Activated CD4-positive, CD25-positive, alpha-beta regulatory T cell treated with anti-CD3 and anti-CD28 coated beads, Interleukin-2, amount 50 U/mL, for 16 hours (primary cell): ENCODE data around the gene HOMER1.
"Not testable (repeated sequence)": the region's sequence is repeated elsewhere in the genome, so short reads cannot be mapped to it uniquely, and the experiment has no call there.

Experiments used
- DNase-seq: peaks from one replicate; pipeline ENCODE4 v3.0.0-alpha.2; 2020; ENCODE audit warnings: low read depth, low spot score

The HOMER1 gene

DNA sequence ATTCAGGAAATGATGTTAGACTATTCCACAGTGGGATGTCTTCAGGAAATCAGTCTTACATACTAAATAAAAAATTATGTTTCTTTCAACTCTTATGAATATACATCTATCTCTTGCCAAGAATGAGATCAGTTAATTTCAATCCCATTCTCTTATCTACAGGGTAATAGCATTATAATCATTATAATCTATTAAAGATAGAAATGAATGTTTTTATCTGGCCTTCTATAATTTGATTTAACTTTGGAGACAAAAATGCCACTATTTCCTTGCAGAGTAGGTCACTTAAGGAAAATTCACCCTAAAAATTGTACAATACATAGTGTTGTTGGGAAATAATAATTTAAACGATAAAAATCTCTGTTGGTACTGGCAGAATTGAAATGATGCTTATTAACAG lies 96.4 kb downstream of the HOMER1 start:
- no peak for DNase-seq

DNA sequence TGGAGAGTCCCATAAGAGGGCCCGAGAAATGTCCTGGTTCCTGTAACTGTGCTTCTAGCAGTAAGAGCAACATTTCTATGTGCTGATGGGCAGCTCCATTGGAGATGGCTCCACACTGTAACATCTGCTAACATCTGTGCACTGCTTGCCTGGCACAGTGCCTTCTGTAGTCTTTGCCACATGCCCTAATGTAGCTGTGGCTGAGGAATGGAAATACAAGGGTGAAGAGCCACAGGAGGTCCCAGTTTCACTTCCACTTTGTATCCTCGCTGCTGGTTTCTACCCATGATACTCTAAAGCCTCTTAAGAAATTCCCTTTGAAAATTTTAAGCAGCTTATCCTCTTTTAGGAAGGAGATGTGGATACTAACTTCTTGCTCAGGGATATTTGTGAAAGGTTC lies 97.4 kb downstream of the HOMER1 start:
- DNase-seq: no peak

DNA sequence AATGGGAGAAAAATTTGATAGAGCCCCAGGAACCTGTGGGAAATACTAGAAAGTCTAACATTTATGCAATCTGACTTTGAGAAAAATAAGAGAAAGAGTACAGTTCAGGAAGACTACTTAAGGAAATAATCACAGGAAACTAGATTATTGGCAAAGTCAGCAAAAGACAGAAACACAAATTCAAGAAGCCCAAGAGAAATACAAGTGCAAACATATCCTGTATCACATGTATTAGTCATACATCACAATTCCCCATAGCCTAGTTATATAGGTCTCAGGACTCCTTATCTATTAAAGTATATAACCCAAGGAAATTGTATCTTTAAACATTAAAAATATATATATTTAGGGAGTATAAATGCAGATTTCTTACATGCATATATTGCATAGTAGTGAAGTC lies 100.8 kb downstream of the HOMER1 start:
- no peak for DNase-seq

DNA sequence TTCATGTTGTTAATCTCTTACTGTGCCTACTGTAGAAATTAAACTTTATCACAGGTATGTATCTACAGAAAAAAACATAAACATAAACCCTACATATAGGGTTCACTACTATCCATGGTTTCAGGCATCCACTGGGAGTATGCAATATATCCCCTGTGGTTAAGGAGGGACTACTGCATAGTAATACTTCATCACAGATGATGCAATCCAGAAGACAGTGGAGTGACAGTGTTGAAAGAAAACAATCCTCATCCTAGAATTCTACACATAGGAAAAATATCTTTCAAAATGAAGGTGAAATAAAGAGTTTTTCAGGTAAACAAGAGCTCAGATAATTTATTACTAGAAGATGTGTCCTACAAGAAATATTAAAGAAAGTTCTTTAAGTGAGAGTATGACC lies 105.9 kb downstream of the HOMER1 start:
- DNase-seq: no peak

DNA sequence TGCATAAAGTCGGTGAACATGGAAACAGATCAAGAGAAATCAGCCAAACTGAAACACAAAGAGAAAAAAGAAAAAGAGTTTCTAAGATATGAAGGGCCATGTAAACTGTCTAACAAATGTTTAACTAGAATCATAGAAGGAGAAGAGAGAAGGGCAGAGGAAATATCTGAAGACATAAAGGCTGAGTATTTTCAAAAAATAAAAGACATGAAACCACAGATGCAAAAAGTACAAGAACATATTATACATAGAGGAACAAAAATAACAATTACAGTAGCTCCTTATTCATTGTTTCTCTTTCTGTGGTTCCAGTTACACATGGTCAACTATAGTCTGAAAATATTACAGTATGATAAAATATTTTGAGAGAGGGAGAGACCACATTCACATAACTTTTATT lies 106.3 kb downstream of the HOMER1 start:
- no peak for DNase-seq

DNA sequence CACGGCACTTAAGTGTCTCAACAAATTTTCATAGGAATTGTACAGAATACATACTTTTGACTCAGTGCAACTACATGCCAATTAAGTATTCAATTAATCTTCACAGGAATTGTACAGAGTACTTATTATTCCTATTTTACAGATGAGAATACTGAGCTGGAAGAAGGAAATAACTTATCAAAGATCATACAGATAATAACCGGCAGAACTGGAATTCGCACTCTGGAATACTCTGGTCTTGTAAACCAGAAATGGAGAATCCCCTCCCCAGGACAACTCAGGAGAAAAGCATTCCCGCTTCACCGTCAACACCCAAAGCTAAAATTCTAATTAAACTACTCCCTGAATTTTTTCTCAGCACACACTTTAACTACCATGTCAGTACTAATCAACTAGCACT lies 112.7 kb downstream of the HOMER1 start:
- no peak for DNase-seq

DNA sequence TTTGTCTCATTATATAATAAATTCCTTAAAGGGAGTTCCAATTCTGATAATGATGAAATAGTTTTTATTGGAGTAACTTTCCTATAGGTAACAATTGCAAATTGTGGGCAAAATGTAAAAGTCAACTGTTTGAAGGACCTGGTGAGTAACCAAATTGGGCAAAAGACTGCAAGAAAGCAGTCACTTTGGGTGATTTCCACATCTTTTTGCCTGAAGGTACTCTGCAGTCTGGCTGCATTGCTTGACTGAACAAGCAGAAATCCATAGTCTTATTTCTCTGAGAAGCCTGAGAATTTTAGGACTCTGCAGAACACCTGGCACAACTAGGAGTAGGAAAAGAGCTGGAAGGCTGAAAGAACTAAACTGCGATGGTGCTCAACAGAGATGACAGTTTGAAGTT lies 114.9 kb downstream of the HOMER1 start:
- no peak for DNase-seq

DNA sequence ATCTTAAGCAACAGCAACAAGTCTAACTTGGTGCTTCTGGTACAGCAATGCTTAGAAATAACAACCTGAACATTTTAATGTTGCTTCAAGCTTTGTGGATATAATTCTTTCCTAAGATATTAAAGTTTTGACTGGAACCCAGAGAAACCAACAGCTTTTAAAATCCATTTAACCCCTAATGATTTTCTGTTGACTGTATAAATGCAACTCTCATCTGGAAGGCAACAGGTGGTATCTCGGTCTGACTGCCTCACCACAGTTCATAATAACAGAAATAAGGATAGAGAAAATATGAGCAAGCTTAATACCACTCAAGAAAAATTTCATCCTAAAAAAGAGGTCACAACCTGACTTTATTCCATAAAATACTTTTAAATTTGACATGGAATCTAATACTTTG lies 116.9 kb downstream of the HOMER1 start:
- no peak for DNase-seq

DNA sequence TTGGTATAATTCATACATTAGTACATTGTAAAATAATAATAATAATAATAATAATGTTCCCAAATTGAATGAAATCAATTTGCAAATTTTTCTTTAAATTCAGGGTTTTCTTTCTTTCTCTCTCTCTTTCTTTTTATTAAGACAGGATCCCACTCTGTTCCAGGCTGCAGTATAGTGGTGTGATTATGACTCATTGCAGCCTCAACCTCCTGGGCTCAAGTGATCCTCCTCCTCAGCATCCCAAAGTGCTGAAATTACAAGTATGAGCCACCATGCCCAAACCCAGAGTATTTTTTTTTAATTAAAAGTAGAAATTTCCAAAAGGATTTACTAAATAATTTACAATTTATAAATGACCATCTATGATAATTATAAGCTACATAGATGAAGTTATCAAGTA lies 117.7 kb downstream of the HOMER1 start:
- DNase-seq: no peak

DNA sequence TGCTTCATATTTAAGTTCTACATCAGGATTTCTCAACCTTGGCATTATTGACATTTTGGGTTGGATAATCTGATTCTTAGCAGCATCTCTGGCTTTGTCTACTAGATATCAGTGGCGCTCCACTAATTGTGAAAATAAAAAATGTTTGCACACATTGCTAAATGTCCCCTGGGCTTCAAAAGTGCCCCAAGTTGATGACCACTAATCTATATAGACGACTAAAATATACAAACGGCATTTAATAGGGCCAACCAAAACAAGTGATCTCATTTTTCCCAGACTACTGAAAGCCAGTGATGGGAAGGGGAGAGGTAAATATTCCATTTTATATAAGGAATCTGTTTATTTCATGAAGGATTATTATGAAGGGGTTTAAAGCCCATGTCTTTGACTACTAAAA lies 118.6 kb downstream of the HOMER1 start:
- DNase-seq: no peak

DNA sequence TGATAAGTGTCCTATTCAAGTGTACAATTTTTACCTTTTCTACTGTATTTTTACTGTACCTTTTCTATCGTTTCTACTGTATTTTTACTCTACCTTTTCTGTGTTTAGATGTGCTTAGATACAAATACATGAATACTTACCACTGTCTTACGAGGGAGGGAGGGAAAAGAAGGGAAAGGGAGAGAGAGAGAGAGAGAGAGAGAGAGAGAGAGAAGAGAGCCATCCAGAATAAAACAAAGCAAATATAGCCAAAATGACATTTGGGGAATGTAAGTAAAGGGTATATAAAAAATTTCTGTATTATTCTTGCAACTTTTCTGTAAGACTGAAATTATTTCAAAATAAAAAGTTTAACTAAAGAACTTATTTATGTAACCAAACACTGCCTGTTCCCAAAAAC lies 121.2 kb downstream of the HOMER1 start:
- no peak for DNase-seq

DNA sequence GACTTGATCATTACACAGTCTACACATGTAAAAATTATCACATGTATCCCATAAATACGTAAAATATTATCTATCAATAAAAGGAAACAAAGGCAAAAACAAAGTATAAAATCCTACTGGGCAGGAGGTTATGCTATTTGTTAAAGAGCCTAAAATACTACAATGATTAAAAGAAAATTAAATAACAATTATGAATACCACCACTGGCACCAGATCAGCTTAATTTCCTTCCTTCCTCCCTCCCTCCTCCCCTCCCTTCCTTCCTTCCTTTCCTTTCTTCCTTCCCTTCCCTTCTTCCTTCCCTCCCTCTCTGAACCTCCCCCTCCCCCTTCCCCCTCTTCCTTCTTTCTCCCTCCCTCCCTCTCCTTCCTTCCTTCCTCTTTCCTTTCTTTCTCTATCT lies 127.3 kb downstream of the HOMER1 start:
- DNase-seq: no peak

DNA sequence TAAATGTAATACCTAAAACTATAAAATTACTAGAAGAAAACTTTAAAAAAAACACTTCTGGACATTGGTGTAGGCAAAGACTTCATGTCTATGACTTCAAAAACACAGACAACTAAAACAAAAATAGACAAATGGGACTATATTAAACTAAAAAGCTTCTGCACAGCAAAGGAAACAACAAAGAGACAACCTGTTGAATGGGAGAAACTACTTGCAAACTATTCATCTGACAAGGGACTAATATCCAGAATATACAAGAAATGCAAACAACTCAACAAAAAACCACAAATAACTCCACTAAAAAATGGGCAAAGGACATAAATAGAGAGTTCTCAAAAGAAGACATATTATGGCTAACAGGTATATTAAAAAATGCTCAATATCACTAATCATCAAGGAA lies 128.8 kb downstream of the HOMER1 start:
- DNase-seq: not testable (repeated sequence)

DNA sequence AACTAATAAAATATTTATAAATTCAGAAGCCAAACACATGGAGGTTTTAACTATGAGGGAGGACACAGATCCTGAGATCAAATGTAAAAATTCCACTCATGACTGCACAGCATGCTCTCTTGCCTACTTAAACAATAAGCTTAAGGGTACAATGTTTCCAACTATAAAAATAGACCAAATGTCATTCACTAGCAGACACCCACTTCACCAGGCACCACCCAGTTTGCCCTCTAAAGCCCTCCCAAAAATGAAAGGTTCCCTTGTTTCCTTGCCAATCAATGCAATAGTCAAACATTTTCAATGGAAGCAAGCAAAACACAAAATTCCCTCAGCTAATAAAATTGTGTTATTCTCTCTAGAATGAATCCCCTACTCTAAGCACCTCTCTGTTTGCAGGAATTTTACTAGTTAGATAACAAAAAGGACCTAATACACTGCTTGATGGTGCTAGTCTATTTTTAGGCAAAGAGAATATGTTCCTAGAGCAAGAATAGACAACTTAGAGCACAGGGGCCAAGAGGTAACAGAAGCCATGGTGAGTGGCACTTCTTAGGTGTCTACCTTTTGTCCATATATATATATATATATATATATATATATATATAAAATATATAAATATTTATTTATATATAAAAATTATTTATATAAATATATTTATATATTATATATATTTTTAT lies 135.3 kb downstream of the HOMER1 start:
- no peak for DNase-seq

DNA sequence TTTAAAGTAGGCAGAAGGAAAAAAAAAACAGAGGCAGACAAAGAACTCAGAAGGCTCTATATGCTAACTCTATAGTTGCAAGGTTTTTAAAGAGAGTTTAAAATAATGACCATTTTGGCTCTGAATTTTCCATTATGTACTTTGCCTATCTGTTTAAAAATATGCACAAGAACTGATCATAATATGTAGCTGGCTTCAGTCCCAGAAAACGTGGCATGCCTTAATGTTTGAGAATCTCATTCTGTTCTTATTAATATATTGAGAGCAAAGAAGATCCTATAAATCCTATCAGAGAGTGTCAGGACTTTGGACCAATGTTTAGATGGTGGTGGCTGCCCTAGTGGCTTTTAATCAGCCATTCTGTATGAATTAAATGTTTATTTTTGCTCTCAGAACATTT lies 156.5 kb downstream of the HOMER1 start:
- DNase-seq: no peak

DNA sequence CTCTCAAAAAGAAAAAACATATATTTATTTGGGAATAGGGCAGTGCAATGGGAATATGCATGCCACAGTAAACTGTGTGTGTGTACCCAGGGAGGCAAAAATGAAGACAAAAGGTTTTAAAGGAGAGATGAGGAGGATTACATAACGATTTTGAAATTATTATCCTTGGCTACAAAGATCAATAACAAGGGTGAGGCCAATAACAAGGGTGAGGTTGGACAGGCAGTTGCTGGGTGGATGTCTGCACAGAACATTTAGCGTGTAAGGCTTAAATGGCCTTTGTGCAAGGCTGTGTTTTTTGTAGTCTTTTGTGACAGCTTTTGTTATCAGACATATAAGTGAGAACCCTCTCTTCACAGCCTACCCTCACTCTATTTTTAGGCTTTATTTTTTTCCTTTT lies 164.1 kb downstream of the HOMER1 start:
- no peak for DNase-seq

DNA sequence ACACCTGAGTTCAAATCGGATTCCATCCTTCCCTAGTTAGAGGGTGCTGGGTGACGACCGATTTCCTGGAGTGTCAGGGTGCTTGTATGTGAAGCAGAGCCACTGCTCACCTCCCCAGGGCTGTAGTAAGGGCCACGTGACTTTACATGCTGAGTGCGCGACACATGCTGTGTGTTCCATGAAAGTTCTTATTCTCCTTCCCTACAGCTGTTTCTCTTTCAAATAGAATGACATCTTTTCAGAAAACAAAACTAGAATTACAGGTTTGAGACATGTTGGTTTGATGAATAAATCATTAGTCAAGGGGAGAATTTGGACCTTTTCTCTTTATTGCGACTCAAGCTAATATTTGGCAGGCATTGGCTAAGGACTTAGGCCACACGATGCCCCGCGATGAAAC lies 164.9 kb downstream of the HOMER1 start:
- no peak for DNase-seq

DNA sequence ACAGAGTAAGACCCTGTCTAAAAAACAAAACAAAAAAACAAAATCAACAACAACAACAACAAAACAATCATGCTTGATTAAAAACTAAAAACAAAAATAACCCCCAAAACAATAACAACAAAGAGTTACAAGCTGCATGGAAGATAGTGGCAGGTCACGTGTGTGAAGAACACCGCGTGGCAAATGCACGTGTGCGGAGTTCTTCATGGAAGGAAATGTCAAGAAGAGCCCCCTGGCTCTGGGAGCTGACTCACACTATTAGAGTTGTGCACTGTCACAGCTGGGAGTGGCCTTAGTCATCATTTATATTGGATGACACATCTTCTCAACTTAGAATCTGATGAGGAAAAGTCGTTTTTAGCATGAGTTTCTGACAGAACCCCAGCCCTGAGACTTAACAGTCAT lies 167.5 kb downstream of the HOMER1 start:
- no peak for DNase-seq

DNA sequence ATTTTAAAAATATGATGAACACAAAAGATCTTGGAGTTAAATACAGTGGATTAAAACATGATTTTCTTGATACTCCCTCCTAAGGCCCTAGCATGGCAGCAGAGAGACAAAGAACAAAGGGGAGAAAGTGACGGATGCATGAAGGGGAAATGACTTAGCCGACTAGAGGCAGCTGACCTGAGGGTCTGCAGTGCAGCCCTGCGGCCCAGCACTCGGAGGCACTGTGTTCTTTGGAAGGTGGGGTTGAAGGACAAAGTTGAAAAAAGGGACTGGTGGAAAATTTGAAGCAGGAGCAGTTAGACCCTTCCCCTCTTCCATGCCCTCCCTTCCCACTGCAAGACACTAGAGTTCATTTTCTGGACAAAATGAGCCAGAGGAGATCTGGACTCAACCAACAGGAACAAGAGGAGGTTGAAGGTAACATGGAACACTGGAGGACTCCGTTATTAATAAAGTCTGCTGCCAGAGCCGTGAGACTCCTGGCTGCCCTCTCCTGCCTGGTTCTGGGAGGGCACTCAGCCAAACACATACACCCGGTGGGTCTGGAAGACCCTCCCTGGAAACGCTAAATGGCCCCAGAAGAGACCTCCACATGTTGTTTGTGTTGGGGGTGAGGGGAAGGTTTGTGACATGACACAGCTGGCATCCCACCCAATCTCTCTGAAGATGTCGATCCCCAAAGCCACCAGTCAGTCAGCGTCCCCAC lies 179.9 kb downstream of the HOMER1 start:
- no peak for DNase-seq

DNA sequence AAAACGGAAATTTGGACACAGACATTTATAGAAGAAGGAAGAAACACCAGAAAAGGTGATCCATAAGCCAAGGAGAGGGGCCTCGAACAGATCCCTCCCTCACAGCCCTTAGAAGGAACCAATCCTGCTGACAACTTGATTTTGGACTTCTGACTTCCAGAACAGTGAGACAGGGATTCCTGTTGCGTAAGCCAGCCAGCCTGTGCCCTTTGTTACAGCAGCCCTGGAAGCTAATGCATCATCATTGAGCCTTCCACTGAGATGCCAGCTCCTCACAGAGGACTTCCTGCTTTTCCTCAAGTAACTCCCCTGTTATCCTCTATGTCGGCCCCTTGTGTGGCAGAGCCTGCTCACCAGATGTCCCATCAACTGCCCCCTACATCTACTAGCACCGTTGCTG lies 183.9 kb downstream of the HOMER1 start:
- DNase-seq: no peak

DNA sequence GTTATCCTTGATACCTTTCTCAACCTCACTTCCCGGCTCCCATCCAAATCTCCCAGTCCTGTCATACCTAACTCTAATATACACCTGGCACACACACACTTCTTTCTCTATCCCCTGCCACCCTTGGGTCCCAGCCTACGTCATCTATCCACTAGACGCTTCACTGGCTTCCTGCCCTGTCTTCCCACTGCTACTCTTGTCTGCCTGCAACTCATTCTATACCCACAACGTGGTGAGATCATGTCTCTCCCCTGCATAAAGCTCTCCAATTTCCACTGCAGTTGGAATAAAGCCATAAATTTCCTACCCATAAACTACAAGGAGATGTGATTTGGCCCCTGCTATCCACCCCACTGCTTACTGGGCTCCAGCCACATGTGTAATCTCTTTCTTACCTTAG lies 184.5 kb downstream of the HOMER1 start:
- DNase-seq: no peak
